Measurements from ENCODE around the gene NAGS. TPM values are rescaled to one million over a fixed set of nuclear protein-coding genes. Genes with fewer than 3 reads are reported as not detected.

The NAGS gene
- total and polyA plus RNA-seq, 2 experiments from 2014 or later: 14.0 to 14.4 TPM

DNA sequence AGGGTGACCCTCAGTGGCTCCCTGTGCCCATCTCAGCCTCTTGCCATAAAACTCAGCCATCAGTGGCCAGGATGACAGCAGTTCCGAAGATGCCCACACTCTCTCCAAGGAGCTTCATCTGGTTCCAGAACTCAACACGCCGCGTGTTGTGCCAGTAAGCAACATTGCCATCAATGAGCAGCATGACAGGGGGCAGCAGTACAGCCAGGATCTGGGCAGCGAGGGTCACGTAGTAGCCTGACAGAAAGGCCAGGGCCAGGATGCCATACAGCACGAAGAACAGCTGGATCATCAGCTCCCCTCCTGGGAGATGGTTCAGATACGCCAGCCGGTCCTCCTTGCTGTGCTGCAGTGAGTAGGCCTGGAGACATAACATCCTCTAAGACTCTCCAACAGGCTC is 7.5 kb downstream of the NAGS start:
- Histone ChIP-seq H3K27me3 (no peaks in the 10 kb centered on the region), H3K4me2 (no peak overlapping the region), H3K4me3 (no peak overlapping the region), H4K20me1 (ENCODE audit: insufficient read depth, poor library complexity, severe bottlenecking) (no peaks in the 10 kb centered on the region), H3K36me3 (replicated peaks; ENCODE audit: insufficient read depth, low read depth) (no peaks in the 10 kb centered on the region), H3K4me1 (ENCODE audit: insufficient read depth) (peaks cover 10% of the 10 kb centered on the region), H3K27ac (peak overlapping the region; percentile 33), H3K79me2 (peaks cover 6% of the 10 kb centered on the region), H3K9me2 (replicated peaks; ENCODE audit: insufficient read depth) (no peaks in the 10 kb centered on the region), H2AFZ (no peak overlapping the region), H3K9me3 (ENCODE audit: low read depth) (no peaks in the 10 kb centered on the region)
- TF ChIP-seq EZH2phosphoT487 (IDR thresholded peaks at IDR 0.05; ENCODE audit: low read depth, severe bottlenecking, unreplicated experiment): no peak
- TF ChIP-seq EZH2 (IDR thresholded peaks at IDR 0.05; ENCODE audit: borderline replicate concordance): no peak
- TF ChIP-seq, protein P1, sequence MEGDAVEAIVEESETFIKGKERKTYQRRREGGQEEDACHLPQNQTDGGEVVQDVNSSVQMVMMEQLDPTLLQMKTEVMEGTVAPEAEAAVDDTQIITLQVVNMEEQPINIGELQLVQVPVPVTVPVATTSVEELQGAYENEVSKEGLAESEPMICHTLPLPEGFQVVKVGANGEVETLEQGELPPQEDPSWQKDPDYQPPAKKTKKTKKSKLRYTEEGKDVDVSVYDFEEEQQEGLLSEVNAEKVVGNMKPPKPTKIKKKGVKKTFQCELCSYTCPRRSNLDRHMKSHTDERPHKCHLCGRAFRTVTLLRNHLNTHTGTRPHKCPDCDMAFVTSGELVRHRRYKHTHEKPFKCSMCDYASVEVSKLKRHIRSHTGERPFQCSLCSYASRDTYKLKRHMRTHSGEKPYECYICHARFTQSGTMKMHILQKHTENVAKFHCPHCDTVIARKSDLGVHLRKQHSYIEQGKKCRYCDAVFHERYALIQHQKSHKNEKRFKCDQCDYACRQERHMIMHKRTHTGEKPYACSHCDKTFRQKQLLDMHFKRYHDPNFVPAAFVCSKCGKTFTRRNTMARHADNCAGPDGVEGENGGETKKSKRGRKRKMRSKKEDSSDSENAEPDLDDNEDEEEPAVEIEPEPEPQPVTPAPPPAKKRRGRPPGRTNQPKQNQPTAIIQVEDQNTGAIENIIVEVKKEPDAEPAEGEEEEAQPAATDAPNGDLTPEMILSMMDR (IDR thresholded peaks at IDR 0.05; ENCODE audit: poor library complexity): no peak
- no peak for DNase-seq (ENCODE audit: low spot score)
- 95% methylated on average over 9 of the region's 9 CpGs for WGBS (ENCODE audit: low lambda C conversion rate, missing lambda C conversion rate)

DNA sequence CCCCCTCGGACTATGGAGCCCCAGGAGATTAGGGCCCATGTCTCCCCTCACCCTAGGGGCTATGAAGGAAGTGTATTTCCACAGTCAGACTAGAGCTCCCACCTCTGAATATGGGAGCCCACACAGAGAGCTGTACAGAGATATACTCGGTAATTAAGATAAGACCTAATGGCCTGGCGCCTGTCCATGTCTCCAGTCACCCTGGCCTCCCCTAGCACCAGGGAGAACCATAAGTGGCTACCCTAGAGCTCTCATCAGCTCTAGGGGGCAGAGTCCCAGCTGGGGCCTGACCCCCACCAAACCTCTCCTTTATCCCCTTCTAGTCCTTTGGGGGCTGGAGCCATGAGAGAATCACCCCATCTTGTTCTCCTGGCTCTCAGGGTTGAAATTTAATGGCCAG is 8.0 kb downstream of the NAGS start:
- H3K27me3 ChIP-seq: no peaks in the 10 kb centered on the region
- no peaks in the 10 kb centered on the region for H3K9me3 ChIP-seq (ENCODE audit: low read depth)
- H3K79me2 ChIP-seq: peaks cover 6% of the 10 kb centered on the region
- 76% methylated on average over 3 of the region's 3 CpGs for whole genome bisulfite sequencing (ENCODE audit: low lambda C conversion rate, missing lambda C conversion rate)
- H3K4me1 ChIP-seq (ENCODE audit: insufficient read depth): peaks cover 10% of the 10 kb centered on the region
- no peak overlapping the region for H2AFZ ChIP-seq
- no peaks in the 10 kb centered on the region for H3K36me3 ChIP-seq (replicated peaks; ENCODE audit: insufficient read depth, low read depth)
- no peak overlapping the region for H3K27ac ChIP-seq
- no peak for DNase-seq (ENCODE audit: low spot score)
- H3K9me2 ChIP-seq (replicated peaks; ENCODE audit: insufficient read depth): no peaks in the 10 kb centered on the region
- H3K4me2 ChIP-seq: no peak overlapping the region
- no peak overlapping the region for H3K4me3 ChIP-seq
- TF ChIP-seq EZH2 (IDR thresholded peaks at IDR 0.05; ENCODE audit: borderline replicate concordance) (no peak), EZH2phosphoT487 (IDR thresholded peaks at IDR 0.05; ENCODE audit: low read depth, severe bottlenecking, unreplicated experiment) (no peak)
- TF ChIP-seq, protein P1 (IDR thresholded peaks at IDR 0.05; ENCODE audit: poor library complexity): no peak
- no peaks in the 10 kb centered on the region for H4K20me1 ChIP-seq (ENCODE audit: insufficient read depth, poor library complexity, severe bottlenecking)

DNA sequence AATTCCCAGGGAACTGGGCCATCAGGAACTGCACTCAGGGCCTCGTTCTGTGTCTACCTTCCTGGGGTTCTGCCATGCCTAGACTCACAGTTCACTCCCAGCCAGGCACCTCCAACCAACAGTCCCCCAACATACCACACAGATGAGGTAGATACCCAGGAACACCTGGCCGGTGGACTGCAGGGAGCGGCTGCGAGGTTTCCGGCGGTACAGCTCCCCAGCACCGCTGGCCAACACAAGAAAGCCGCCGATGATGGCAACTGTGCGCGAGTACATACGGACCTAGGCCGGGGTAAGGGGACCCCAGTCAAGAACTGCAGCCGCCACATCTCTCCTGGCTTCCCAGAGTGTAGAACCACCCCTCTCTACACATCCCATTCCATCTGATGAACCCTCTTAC is 8.5 kb downstream of the NAGS start:
- no peaks in the 10 kb centered on the region for H3K27me3 ChIP-seq
- H3K9me3 ChIP-seq (ENCODE audit: low read depth): no peaks in the 10 kb centered on the region
- DNase-seq (ENCODE audit: low spot score): no peak
- H3K79me2 ChIP-seq: peaks cover 6% of the 10 kb centered on the region
- TF ChIP-seq, protein P1 (IDR thresholded peaks at IDR 0.05; ENCODE audit: poor library complexity): no peak
- TF ChIP-seq EZH2 (IDR thresholded peaks at IDR 0.05; ENCODE audit: borderline replicate concordance) (no peak), EZH2phosphoT487 (IDR thresholded peaks at IDR 0.05; ENCODE audit: low read depth, severe bottlenecking, unreplicated experiment) (no peak)
- no peaks in the 10 kb centered on the region for H4K20me1 ChIP-seq (ENCODE audit: insufficient read depth, poor library complexity, severe bottlenecking)
- H3K27ac ChIP-seq: no peak overlapping the region
- no peaks in the 10 kb centered on the region for H3K36me3 ChIP-seq (replicated peaks; ENCODE audit: insufficient read depth, low read depth)
- no peak overlapping the region for H3K4me2 ChIP-seq
- no peak overlapping the region for H2AFZ ChIP-seq
- 96% methylated on average over 14 of the region's 14 CpGs for WGBS (ENCODE audit: low lambda C conversion rate, missing lambda C conversion rate)
- H3K9me2 ChIP-seq (replicated peaks; ENCODE audit: insufficient read depth): no peaks in the 10 kb centered on the region
- H3K4me1 ChIP-seq (ENCODE audit: insufficient read depth): peaks cover 10% of the 10 kb centered on the region
- no peak overlapping the region for H3K4me3 ChIP-seq

DNA sequence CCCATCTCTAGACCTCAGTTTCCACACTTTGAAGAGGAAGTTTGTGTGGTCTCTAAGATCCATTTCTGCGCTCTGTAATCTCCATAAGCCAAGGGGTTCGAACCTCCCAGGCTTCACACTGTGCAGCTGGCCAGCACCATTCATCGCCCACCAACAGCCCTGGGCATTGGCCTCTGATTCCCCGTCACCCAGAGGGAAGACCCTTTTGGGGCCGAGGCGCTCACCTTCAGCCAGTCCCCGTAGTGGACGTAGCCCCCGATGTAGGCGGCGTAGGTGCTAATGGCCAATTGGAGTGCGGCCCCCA is 9.7 kb downstream of the NAGS start:
- Histone ChIP-seq H3K4me1 (ENCODE audit: insufficient read depth) (peaks cover 10% of the 10 kb centered on the region), H3K4me2 (peak overlapping the region; percentile 89), H3K27me3 (no peaks in the 10 kb centered on the region), H3K27ac (peak overlapping the region; percentile 84), H3K4me3 (peak overlapping the region; percentile 72), H3K9me2 (replicated peaks; ENCODE audit: insufficient read depth) (no peaks in the 10 kb centered on the region), H4K20me1 (ENCODE audit: insufficient read depth, poor library complexity, severe bottlenecking) (no peaks in the 10 kb centered on the region), H3K36me3 (replicated peaks; ENCODE audit: insufficient read depth, low read depth) (no peaks in the 10 kb centered on the region), H3K79me2 (peaks cover 6% of the 10 kb centered on the region), H3K9me3 (ENCODE audit: low read depth) (no peaks in the 10 kb centered on the region), H2AFZ (peak overlapping the region; percentile 91)
- no peak for DNase-seq (ENCODE audit: low spot score)
- 14% methylated on average over 12 of the region's 12 CpGs for WGBS (ENCODE audit: low lambda C conversion rate, missing lambda C conversion rate)
- TF ChIP-seq EZH2 (IDR thresholded peaks at IDR 0.05; ENCODE audit: borderline replicate concordance): no peak
- TF ChIP-seq, protein P1 (IDR thresholded peaks at IDR 0.05; ENCODE audit: poor library complexity): no peak
- TF ChIP-seq EZH2phosphoT487 (IDR thresholded peaks at IDR 0.05; ENCODE audit: low read depth, severe bottlenecking, unreplicated experiment): no peak

Data from hepatocyte (in vitro differentiated cells).